Central memory CD8-positive, alpha-beta T cell (primary cell): ENCODE data around the gene GBX1.
A peak's percentile ranks its signal among the peaks of the same experiment; 100 is the strongest.

Experiments
- ATAC-seq: fragments of 150-1000 bp; cut with Tn5 transposase; replicated peaks from 2 replicates; pipeline ENCODE4 v1.10.0; 2022; ENCODE audit warnings: mild to moderate bottlenecking, moderate FRiP score, moderate number of reproducible peaks; ENCODE audit not compliant: poor library complexity, severe bottlenecking; ENCODE audit errors: extremely low read depth
- DNase-seq, 2 donors: peaks; one replicate each; pipeline ENCODE4 v3.0.0; 2021; ENCODE audit warnings: low spot score in 2 of 2
- H3K27ac Mint-ChIP-seq: one replicate; pipeline ENCODE4 v1.8.0; 2022; ENCODE audit warnings: low read depth, mild to moderate bottlenecking, moderate library complexity, mixed read lengths
- H3K27me3 Mint-ChIP-seq: one replicate; pipeline ENCODE4 v1.8.0; 2022; ENCODE audit warnings: mixed read lengths
- H3K36me3 Mint-ChIP-seq: one replicate; pipeline ENCODE4 v1.8.0; 2022; ENCODE audit warnings: mild to moderate bottlenecking, moderate library complexity, mixed read lengths; ENCODE audit not compliant: insufficient read depth
- H3K4me1 Mint-ChIP-seq: one replicate; pipeline ENCODE4 v1.8.0; 2022; ENCODE audit warnings: mixed read lengths
- H3K4me3 Mint-ChIP-seq: one replicate; pipeline ENCODE4 v1.8.0; 2022; ENCODE audit warnings: mild to moderate bottlenecking, moderate library complexity, mixed read lengths
- H3K9me3 Mint-ChIP-seq: one replicate; pipeline ENCODE4 v1.8.0; 2022; ENCODE audit warnings: mixed read lengths

Gene GBX1

GRCh38 chr7:151123158-151123821 lies 44.2 kb downstream of the GBX1 start:
- Mint-ChIP-seq H3K27me3 (no peaks in the 10 kb centered on the region), H3K27ac (no peak overlapping the region), H3K4me1 (peaks cover 14% of the 10 kb centered on the region), H3K36me3 (peaks cover 11% of the 10 kb centered on the region), H3K4me3 (no peak overlapping the region), H3K9me3 (no peaks in the 10 kb centered on the region)
- ATAC-seq (no peak), DNase-seq (no peak)

- Mint-ChIP-seq H3K4me3 (no peak overlapping the region), H3K4me1 (peaks cover 14% of the 10 kb centered on the region), H3K27me3 (no peaks in the 10 kb centered on the region), H3K36me3 (peaks cover 11% of the 10 kb centered on the region), H3K9me3 (no peaks in the 10 kb centered on the region), H3K27ac (no peak overlapping the region)
- ATAC-seq (no peak), DNase-seq (no peak)
These were observed 44.7 kb downstream of the GBX1 start for GRCh38 chr7:151122796-151123157.

- ATAC-seq (no peak), DNase-seq (no peak)
- Mint-ChIP-seq H3K27ac (peak overlapping the region; percentile 60), H3K4me3 (no peak overlapping the region), H3K27me3 (no peaks in the 10 kb centered on the region), H3K9me3 (no peaks in the 10 kb centered on the region), H3K4me1 (peaks cover 17% of the 10 kb centered on the region), H3K36me3 (peaks cover 11% of the 10 kb centered on the region)
These were observed 45.2 kb downstream of the GBX1 start for GRCh38 chr7:151122276-151122675.

- H3K4me1 Mint-ChIP-seq = peaks cover 24% of the 10 kb centered on the region
These were observed 45.9 kb downstream of the GBX1 start for GRCh38 chr7:151121380-151122170.

GRCh38 chr7:151120896-151121295 lies 46.6 kb downstream of the GBX1 start:
- Mint-ChIP-seq H3K27ac (no peak overlapping the region), H3K36me3 (peaks cover 13% of the 10 kb centered on the region), H3K9me3 (no peaks in the 10 kb centered on the region), H3K4me3 (no peak overlapping the region), H3K4me1 (peaks cover 24% of the 10 kb centered on the region), H3K27me3 (no peaks in the 10 kb centered on the region)
- ATAC-seq = no peak
- DNase-seq = no peak

More at GRCh38 chr7:151121380-151122170, 45.9 kb downstream of the GBX1 start:
- Mint-ChIP-seq H3K9me3 (no peaks in the 10 kb centered on the region), H3K36me3 (peaks cover 11% of the 10 kb centered on the region), H3K27me3 (no peaks in the 10 kb centered on the region), H3K27ac (peak overlapping the region; percentile 60), H3K4me3 (no peak overlapping the region)
- no peak for ATAC-seq
- no peak for DNase-seq

- no peaks in the 10 kb centered on the region for H3K9me3 Mint-ChIP-seq
- no peaks in the 10 kb centered on the region for H3K27me3 Mint-ChIP-seq
- ATAC-seq (no peak), DNase-seq (no peak)
- no peak overlapping the region for H3K4me3 Mint-ChIP-seq
- peaks cover 24% of the 10 kb centered on the region for H3K4me1 Mint-ChIP-seq
- H3K27ac Mint-ChIP-seq = no peak overlapping the region
- H3K36me3 Mint-ChIP-seq = peaks cover 15% of the 10 kb centered on the region
These were observed 47.6 kb downstream of the GBX1 start for GRCh38 chr7:151119902-151120301.

GRCh38 chr7:151119055-151119415 lies 48.5 kb downstream of the GBX1 start:
- DNase-seq = no peak
- Mint-ChIP-seq H3K9me3 (no peaks in the 10 kb centered on the region), H3K27ac (peak overlapping the region; percentile 94), H3K4me1 (peaks cover 22% of the 10 kb centered on the region), H3K36me3 (peaks cover 15% of the 10 kb centered on the region), H3K4me3 (peak overlapping the region; percentile 14), H3K27me3 (no peaks in the 10 kb centered on the region)
- no peak for ATAC-seq

GRCh38 chr7:151118108-151119054 lies 49.1 kb downstream of the GBX1 start:
- no peak for DNase-seq
- peak overlapping the region; percentile 14 for H3K4me3 Mint-ChIP-seq
- H3K27me3 Mint-ChIP-seq = no peaks in the 10 kb centered on the region
- H3K9me3 Mint-ChIP-seq = no peaks in the 10 kb centered on the region
- no peak for ATAC-seq
- H3K4me1 Mint-ChIP-seq = peaks cover 16% of the 10 kb centered on the region
- H3K27ac Mint-ChIP-seq = peak overlapping the region; percentile 94
- H3K36me3 Mint-ChIP-seq = peaks cover 12% of the 10 kb centered on the region

- Mint-ChIP-seq H3K36me3 (peaks cover 11% of the 10 kb centered on the region), H3K27me3 (no peaks in the 10 kb centered on the region), H3K27ac (peak overlapping the region; percentile 84), H3K4me3 (peak overlapping the region; percentile 65), H3K9me3 (no peaks in the 10 kb centered on the region), H3K4me1 (peaks cover 15% of the 10 kb centered on the region)
- peak in 1 of 2 donors; percentile 41 for DNase-seq
- ATAC-seq = peak; percentile 83
These were observed 49.9 kb downstream of the GBX1 start for GRCh38 chr7:151117565-151117964.

- peak overlapping the region; percentile 84 for H3K27ac Mint-ChIP-seq
- no peak for ATAC-seq
- peaks cover 11% of the 10 kb centered on the region for H3K36me3 Mint-ChIP-seq
- no peaks in the 10 kb centered on the region for H3K27me3 Mint-ChIP-seq
- peaks cover 15% of the 10 kb centered on the region for H3K4me1 Mint-ChIP-seq
- H3K9me3 Mint-ChIP-seq = no peaks in the 10 kb centered on the region
- no peak for DNase-seq
- H3K4me3 Mint-ChIP-seq = peak overlapping the region; percentile 65
These were observed 50.7 kb downstream of the GBX1 start for GRCh38 chr7:151116603-151117440.

GRCh38 chr7:151115836-151116418 lies 51.6 kb downstream of the GBX1 start:
- no peak for ATAC-seq
- Mint-ChIP-seq H3K36me3 (peaks cover 8% of the 10 kb centered on the region), H3K4me3 (peak overlapping the region; percentile 65), H3K27me3 (no peaks in the 10 kb centered on the region), H3K9me3 (no peaks in the 10 kb centered on the region), H3K4me1 (peaks cover 15% of the 10 kb centered on the region), H3K27ac (no peak overlapping the region)
- DNase-seq = no peak
